CD4-positive, alpha-beta T cell treated with Interleukin-2 at 100 ng/mL for 4 hours (primary cell): ENCODE results near the gene TTC33.
A peak's percentile ranks its signal among the peaks of the same experiment; 100 is the strongest.

Source experiments
- DNase-seq: peaks from one replicate; pipeline ENCODE4 v3.0.0-alpha.2; 2020; ENCODE audit warnings: low spot score

Gene TTC33

GRCh38 chr5:40485021-40485998 is 270.5 kb downstream of the TTC33 start:
- no peak for DNase-seq

GRCh38 chr5:40484495-40484894 is 271.3 kb downstream of the TTC33 start:
- DNase-seq = no peak

- no peak for DNase-seq
Observed at GRCh38 chr5:40483316-40483715, 272.4 kb downstream of the TTC33 start.

GRCh38 chr5:40481241-40481640 is 274.5 kb downstream of the TTC33 start:
- no peak for DNase-seq

- DNase-seq = peak; percentile 49
Observed at GRCh38 chr5:40480392-40480791, 275.4 kb downstream of the TTC33 start.

GRCh38 chr5:40479939-40480338 is 275.8 kb downstream of the TTC33 start:
- DNase-seq = no peak

GRCh38 chr5:40478766-40479165 is 277.0 kb downstream of the TTC33 start:
- no peak for DNase-seq

GRCh38 chr5:40477856-40478546 is 277.8 kb downstream of the TTC33 start:
- DNase-seq = no peak

- no peak for DNase-seq
Observed at GRCh38 chr5:40475561-40475960, 280.2 kb downstream of the TTC33 start.

- no peak for DNase-seq
Observed at GRCh38 chr5:40474250-40474649, 281.5 kb downstream of the TTC33 start.

GRCh38 chr5:40465416-40465815 is 290.3 kb downstream of the TTC33 start:
- DNase-seq = no peak

GRCh38 chr5:40464511-40464910 is 291.2 kb downstream of the TTC33 start:
- DNase-seq = no peak
